ENCODE results near the gene SLC2A4.

GRCh38 chr17:7329997-7330637, 48.6 kb downstream of the SLC2A4 start:
- TF ChIP-seq, protein P1, sequence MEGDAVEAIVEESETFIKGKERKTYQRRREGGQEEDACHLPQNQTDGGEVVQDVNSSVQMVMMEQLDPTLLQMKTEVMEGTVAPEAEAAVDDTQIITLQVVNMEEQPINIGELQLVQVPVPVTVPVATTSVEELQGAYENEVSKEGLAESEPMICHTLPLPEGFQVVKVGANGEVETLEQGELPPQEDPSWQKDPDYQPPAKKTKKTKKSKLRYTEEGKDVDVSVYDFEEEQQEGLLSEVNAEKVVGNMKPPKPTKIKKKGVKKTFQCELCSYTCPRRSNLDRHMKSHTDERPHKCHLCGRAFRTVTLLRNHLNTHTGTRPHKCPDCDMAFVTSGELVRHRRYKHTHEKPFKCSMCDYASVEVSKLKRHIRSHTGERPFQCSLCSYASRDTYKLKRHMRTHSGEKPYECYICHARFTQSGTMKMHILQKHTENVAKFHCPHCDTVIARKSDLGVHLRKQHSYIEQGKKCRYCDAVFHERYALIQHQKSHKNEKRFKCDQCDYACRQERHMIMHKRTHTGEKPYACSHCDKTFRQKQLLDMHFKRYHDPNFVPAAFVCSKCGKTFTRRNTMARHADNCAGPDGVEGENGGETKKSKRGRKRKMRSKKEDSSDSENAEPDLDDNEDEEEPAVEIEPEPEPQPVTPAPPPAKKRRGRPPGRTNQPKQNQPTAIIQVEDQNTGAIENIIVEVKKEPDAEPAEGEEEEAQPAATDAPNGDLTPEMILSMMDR (conservative IDR thresholded peaks at IDR 0.05): no peak
- no peak for TF ChIP-seq ZFX (IDR thresholded peaks at IDR 0.05)
